ENCODE results near the gene SSTR1.

DNA sequence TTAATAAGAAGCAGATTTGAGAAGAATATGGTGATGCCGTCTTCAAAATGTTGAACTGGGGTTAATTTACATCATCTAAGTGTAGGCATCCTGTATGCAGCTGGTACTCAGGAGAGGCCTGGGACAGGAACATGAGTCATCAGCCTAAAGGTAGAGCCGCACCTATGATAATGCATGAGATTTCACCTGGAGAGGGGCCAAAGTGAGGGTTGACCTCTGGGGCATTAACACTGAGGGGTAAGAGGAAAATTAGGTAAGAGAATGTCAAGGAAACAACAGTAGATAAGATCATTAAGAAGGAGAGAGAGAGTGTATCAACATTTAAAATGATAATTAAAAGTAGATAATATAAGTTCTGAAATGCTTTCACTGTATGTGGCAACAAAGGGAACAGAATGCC, 20.2 kb upstream of the SSTR1 start:
- TF ChIP-seq, protein P1, sequence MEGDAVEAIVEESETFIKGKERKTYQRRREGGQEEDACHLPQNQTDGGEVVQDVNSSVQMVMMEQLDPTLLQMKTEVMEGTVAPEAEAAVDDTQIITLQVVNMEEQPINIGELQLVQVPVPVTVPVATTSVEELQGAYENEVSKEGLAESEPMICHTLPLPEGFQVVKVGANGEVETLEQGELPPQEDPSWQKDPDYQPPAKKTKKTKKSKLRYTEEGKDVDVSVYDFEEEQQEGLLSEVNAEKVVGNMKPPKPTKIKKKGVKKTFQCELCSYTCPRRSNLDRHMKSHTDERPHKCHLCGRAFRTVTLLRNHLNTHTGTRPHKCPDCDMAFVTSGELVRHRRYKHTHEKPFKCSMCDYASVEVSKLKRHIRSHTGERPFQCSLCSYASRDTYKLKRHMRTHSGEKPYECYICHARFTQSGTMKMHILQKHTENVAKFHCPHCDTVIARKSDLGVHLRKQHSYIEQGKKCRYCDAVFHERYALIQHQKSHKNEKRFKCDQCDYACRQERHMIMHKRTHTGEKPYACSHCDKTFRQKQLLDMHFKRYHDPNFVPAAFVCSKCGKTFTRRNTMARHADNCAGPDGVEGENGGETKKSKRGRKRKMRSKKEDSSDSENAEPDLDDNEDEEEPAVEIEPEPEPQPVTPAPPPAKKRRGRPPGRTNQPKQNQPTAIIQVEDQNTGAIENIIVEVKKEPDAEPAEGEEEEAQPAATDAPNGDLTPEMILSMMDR (IDR thresholded peaks at IDR 0.05) = no peak
- TF ChIP-seq EZH2 (IDR thresholded peaks at IDR 0.05) = no peak
- TF ChIP-seq EZH2phosphoT487 (IDR thresholded peaks at IDR 0.05) = no peak
